MM.1S (cell line): ENCODE measurements around the gene CEP72.

Experiments used
- DNase-seq: peaks from one replicate; pipeline ENCODE4 v3.0.0-alpha.2; 2015
- H2AFZ ChIP-seq: fragments of 300-600 bp; sonication (generic); 2 replicates; pipeline ENCODE4 v1.6.0; 2016; ENCODE audit warnings: antibody characterized with exemption, low read length
- H3F3A ChIP-seq: fragments of 300-600 bp; sonication (generic); 2 replicates; pipeline ENCODE4 v1.6.1; 2016; ENCODE audit warnings: mild to moderate bottlenecking, antibody characterized with exemption, low read length, moderate library complexity, mixed read lengths; ENCODE audit not compliant: insufficient read depth
- H3K27ac ChIP-seq: fragments of 300-600 bp; sonication (generic); 2 replicates; pipeline ENCODE4 v1.5.1; 2016; ENCODE audit warnings: mild to moderate bottlenecking, low read length
- H3K27me3 ChIP-seq: fragments of 300-600 bp; sonication (generic); replicated peaks from 2 replicates; pipeline ENCODE4 v1.6.0; 2016; ENCODE audit warnings: low read length; ENCODE audit not compliant: insufficient read depth
- H3K36me3 ChIP-seq: fragments of 300-600 bp; sonication (generic); replicated peaks from 2 replicates; pipeline ENCODE4 v1.6.1; 2016; ENCODE audit warnings: mild to moderate bottlenecking, low read length, mixed read lengths; ENCODE audit not compliant: insufficient read depth
- H3K4me1 ChIP-seq: fragments of 300-600 bp; sonication (generic); 2 replicates; pipeline ENCODE4 v1.6.1; 2016; ENCODE audit warnings: low read length, mixed read lengths
- H3K4me2 ChIP-seq: fragments of 300-600 bp; sonication (generic); 2 replicates; pipeline ENCODE4 v1.6.0; 2016; ENCODE audit warnings: low read depth, low read length
- H3K4me3 ChIP-seq: fragments of 300-600 bp; sonication (generic); 2 replicates; pipeline ENCODE4 v1.5.1; 2016; ENCODE audit warnings: low read length, mixed read lengths
- H3K79me2 ChIP-seq: fragments of 300-600 bp; sonication (generic); 2 replicates; pipeline ENCODE4 v1.6.1; 2016; ENCODE audit warnings: mixed run types, low read length, mixed read lengths
- H3K9ac ChIP-seq: fragments of 300-600 bp; sonication (generic); 2 replicates; pipeline ENCODE4 v1.6.1; 2016; ENCODE audit warnings: low read length, mixed read lengths
- H3K9me2 ChIP-seq: fragments of 300-600 bp; sonication (generic); replicated peaks from 2 replicates; pipeline ENCODE4 v1.6.1; 2016; ENCODE audit warnings: mild to moderate bottlenecking, low read length, mixed read lengths; ENCODE audit not compliant: insufficient read depth
- H3K9me3 ChIP-seq: fragments of 300-600 bp; sonication (generic); replicated peaks from 2 replicates; pipeline ENCODE4 v1.6.1; 2016; ENCODE audit warnings: mild to moderate bottlenecking, low read length, mixed read lengths; ENCODE audit not compliant: insufficient read depth
- H4K20me1 ChIP-seq: fragments of 300-600 bp; sonication (generic); 2 replicates; pipeline ENCODE4 v1.6.1; 2016; ENCODE audit warnings: mild to moderate bottlenecking, low read length, moderate library complexity, mixed read lengths; ENCODE audit not compliant: insufficient read depth
- EZH2 ChIP-seq: fragments of 300-600 bp; sonication (generic); optimal IDR thresholded peaks from 2 replicates; pipeline ENCODE3; 2017; ENCODE audit warnings: low read depth, mild to moderate bottlenecking, antibody characterized with exemption, low read length, mixed read lengths
- EZH2phosphoT487 ChIP-seq: fragments of 300-600 bp; sonication (generic); IDR thresholded peaks from 2 replicates; pipeline ENCODE4 v1.6.1; 2018; ENCODE audit warnings: antibody characterized with exemption, low read length
- TF ChIP-seq, protein P1 (sequence below): fragments of 300-600 bp; sonication (generic); IDR thresholded peaks from 2 replicates; pipeline ENCODE4 v1.5.1; 2016; ENCODE audit warnings: antibody characterized with exemption, low read length, mixed read lengths

The CEP72 gene

DNA sequence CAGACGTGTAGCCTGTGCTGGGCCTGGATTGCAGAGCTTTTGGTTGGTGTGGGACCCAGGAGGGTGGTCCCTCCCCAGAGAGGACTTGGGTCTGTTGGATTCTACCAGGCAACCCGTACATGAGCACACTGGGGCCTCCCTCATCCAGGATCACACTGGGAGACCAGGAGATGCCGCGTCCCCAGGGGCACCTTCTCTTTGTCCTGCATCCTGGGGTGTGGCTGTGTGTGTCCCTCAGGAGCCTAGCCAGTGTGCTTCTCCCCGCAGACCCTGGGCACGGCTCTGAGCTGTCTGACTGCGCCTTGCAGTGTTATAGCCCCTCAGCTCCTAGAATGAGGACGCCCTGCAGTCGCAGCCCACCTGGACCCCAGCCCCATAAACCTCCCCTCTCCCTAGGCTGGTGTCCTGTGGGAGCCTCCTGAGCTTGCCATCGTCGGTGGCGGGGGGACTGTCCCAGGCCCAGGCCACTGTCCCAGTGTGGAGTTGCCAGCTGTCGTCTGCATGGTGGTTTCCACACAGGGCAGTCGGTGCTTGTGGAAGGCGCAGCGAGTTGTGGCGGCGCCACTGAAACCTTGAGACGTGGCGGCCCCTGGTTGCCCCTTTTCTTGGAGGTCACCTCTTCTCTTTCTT lies 27.6 kb downstream of the CEP72 start:
- DNase-seq, result no peak
- peaks cover 6% of the 10 kb centered on the region; the same call in 1 of the 2 replicates for H3K36me3 ChIP-seq
- TF ChIP-seq, protein P1, sequence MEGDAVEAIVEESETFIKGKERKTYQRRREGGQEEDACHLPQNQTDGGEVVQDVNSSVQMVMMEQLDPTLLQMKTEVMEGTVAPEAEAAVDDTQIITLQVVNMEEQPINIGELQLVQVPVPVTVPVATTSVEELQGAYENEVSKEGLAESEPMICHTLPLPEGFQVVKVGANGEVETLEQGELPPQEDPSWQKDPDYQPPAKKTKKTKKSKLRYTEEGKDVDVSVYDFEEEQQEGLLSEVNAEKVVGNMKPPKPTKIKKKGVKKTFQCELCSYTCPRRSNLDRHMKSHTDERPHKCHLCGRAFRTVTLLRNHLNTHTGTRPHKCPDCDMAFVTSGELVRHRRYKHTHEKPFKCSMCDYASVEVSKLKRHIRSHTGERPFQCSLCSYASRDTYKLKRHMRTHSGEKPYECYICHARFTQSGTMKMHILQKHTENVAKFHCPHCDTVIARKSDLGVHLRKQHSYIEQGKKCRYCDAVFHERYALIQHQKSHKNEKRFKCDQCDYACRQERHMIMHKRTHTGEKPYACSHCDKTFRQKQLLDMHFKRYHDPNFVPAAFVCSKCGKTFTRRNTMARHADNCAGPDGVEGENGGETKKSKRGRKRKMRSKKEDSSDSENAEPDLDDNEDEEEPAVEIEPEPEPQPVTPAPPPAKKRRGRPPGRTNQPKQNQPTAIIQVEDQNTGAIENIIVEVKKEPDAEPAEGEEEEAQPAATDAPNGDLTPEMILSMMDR, result no peak
- TF ChIP-seq EZH2phosphoT487 (no peak), EZH2 (no peak)
- H3K4me3 ChIP-seq, result no peak overlapping the region
- peaks cover 15% of the 10 kb centered on the region; the same call in 1 of the 2 replicates for H3F3A ChIP-seq
- peaks cover 14% of the 10 kb centered on the region for H3K4me1 ChIP-seq
- no peak overlapping the region for H2AFZ ChIP-seq
- H3K79me2 ChIP-seq, result peaks cover 3% of the 10 kb centered on the region; the same call in 1 of the 2 replicates
- H3K9me2 ChIP-seq, result no peaks in the 10 kb centered on the region
- H3K4me2 ChIP-seq, result no peak overlapping the region
- no peaks in the 10 kb centered on the region for H3K27me3 ChIP-seq
- H4K20me1 ChIP-seq, result no peaks in the 10 kb centered on the region
- H3K9ac ChIP-seq, result no peak overlapping the region
- no peak overlapping the region for H3K27ac ChIP-seq
- H3K9me3 ChIP-seq, result no peaks in the 10 kb centered on the region

DNA sequence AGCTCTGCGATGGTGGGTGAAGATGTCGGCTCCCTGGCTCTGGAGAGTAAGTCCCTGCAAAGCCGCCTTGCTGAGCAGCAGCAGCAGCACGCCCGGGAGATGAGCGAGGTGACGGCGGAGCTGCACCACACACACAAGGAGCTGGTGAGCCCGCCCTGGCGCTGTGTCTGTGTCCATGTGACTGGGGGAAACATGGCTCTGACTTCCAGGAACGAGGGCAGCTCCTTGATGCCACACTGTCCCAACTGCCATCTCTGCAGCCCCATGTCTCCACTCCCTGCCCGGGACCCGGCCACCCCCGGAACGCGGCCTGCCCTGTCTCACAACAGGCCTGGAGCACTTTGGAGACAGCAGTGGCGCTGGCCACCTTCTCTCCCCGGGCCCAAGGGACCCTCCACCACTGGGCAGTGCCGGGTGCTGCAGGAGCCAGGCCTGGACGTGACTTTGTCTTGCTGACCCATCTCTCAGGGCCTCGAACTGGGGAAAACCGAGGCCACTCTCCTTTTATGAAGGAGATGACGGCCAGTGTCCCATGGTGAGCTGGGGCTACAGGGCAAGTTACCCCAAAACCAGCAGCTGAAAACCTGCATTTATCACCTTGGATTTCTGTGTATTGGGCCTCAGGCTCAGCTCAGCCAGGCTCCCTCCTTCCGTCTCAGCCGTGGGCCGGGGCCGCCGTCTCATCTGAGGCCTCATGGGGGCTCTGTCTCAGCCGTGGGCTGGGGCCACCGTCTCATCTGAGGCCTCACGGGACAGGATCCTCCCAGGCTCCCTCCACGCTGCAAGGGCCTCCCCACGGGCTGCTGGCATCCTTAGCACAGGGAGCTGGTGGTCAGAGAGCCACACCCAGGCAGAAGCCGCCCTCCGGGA lies 28.6 kb downstream of the CEP72 start:
- peaks cover 13% of the 10 kb centered on the region for H3K79me2 ChIP-seq
- H3F3A ChIP-seq, result peaks cover 19% of the 10 kb centered on the region; the same call in 1 of the 2 replicates
- no peak for TF ChIP-seq EZH2phosphoT487
- no peak for TF ChIP-seq EZH2
- TF ChIP-seq, protein P1, result no peak
- no peaks in the 10 kb centered on the region for H3K27me3 ChIP-seq
- no peaks in the 10 kb centered on the region for H3K9me3 ChIP-seq
- no peak overlapping the region for H3K4me3 ChIP-seq
- no peak overlapping the region for H3K4me2 ChIP-seq
- DNase-seq, result no peak
- no peak overlapping the region for H3K9ac ChIP-seq
- H2AFZ ChIP-seq, result no peak overlapping the region
- H3K4me1 ChIP-seq, result peaks cover 18% of the 10 kb centered on the region
- peaks cover 6% of the 10 kb centered on the region; the same call in 1 of the 2 replicates for H3K36me3 ChIP-seq
- H3K9me2 ChIP-seq, result no peaks in the 10 kb centered on the region
- no peak overlapping the region for H3K27ac ChIP-seq
- no peaks in the 10 kb centered on the region for H4K20me1 ChIP-seq

DNA sequence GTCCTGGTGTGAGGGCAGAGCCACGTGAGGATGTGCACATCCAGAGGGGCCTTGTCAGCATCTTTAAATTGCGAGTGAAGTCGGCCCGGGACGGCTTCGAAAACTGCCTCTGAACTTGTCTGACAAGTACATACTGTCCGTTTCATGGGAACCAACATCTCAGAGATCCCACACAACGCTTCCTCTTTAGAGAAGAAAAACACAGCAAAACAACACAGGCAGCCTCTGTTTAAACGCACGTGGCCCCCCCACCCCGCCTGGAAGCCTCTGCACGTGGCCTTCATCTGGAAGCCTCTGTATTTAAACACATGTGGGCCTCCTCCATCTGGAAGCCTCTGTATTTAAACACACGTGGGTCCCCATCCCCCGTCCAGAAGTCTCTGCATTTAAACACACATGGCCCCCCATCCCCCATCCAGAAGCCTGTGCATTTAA lies 29.2 kb downstream of the CEP72 start:
- no peak overlapping the region for H3K27ac ChIP-seq
- H3K9ac ChIP-seq, result no peak overlapping the region
- H2AFZ ChIP-seq, result no peak overlapping the region
- H4K20me1 ChIP-seq, result no peaks in the 10 kb centered on the region
- TF ChIP-seq EZH2, result no peak
- TF ChIP-seq, protein P1, result no peak
- no peak for TF ChIP-seq EZH2phosphoT487
- no peak for DNase-seq
- no peaks in the 10 kb centered on the region for H3K27me3 ChIP-seq
- peaks cover 10% of the 10 kb centered on the region for H3K36me3 ChIP-seq
- peaks cover 19% of the 10 kb centered on the region for H3K79me2 ChIP-seq
- peaks cover 19% of the 10 kb centered on the region; the same call in 1 of the 2 replicates for H3F3A ChIP-seq
- H3K4me2 ChIP-seq, result no peak overlapping the region
- H3K4me1 ChIP-seq, result peaks cover 18% of the 10 kb centered on the region
- no peak overlapping the region for H3K4me3 ChIP-seq
- H3K9me3 ChIP-seq, result no peaks in the 10 kb centered on the region
- H3K9me2 ChIP-seq, result no peaks in the 10 kb centered on the region
